Measurements from ENCODE around the gene SORT1.
A peak's percentile ranks its signal among the peaks of the same experiment; 100 is the strongest.

The SORT1 gene

GRCh38 chr1:109277434-109278204, 120.1 kb downstream of the SORT1 start:
- peak in 50 of 56 donors; percentile 24 to 88 (median 64) for DNase-seq

- no peak for DNase-seq
Measured at GRCh38 chr1:109275706-109276345, 121.9 kb downstream of the SORT1 start.

- peak in 4 of 56 donors; percentile 24 to 35 (median 26) for DNase-seq
Measured at GRCh38 chr1:109274533-109275476, 122.9 kb downstream of the SORT1 start.

GRCh38 chr1:109273570-109274288, 124.0 kb downstream of the SORT1 start:
- DNase-seq = no peak

DNA sequence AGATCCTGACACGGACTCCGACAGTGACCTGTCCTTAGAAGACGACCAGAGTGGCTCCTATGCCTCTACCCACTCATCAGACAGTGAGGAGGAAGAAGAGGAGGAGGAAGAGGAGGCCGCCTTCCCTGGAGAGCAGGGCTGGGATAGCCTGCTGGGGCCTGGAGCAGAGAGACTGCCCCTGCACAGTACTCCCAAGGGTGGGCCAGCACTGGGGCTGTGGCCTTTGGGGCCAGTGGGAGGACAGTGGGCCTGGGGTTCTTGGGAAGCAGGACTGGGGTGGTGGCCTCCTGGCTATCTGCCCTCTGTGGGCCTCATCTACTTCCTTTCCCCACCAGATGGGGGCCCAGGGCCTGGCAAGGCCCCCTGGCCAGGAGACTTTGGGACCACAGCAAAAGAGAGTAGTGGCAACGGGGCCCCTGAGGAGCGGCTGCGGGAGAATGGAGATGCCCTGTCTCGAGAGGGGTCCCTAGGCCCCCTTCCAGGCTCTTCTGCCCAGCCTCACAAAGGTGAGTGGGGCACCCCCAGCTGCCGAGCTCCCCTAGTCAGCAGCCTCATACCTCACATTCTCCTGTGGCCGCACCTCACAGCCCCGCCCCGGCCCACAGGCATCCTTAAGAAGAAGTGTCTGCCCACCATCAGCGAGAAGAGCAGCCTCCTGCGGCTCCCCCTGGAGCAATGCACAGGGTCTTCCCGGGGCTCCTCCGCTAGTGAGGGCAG, 124.7 kb downstream of the SORT1 start:
- DNase-seq = no peak

DNA sequence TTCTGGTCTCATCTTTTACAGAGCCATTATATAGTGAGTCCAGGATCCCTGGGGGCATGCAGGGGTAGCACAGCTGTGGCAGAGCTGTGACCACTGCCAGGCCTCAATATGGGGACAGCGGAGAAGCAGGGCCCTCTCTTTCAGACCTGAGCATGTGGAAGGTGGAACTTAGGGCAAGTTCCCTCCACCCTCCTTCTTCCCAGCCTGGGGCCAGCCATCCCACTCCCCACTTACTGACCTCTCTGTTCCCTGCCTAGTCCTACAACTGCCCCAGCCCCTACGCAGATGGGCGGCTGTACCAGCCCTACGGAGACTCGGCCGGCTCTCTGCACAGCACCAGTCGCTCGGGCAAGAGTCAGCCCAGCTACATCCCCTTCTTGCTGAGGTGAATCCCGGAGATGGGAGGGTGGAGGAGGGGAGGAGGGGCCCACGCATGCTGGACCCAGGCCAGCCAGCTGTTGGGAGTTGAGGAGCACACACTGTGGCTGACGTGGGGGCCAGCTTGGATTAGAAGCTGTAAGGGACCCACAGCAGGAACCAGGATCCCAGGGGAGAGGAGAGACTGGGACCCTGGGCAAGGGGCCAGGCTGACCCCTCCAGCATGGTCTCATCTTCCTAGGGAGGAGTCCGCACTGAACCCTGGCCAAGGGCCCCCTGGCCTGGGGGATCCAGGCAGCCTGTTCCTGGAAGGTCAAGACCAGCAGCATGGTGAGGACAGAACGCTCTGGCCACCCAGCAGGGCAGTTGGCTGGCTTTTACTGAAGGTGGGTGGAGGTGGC, 125.5 kb downstream of the SORT1 start:
- DNase-seq = no peak

- no peak for DNase-seq
Measured at GRCh38 chr1:109271458-109271857, 126.3 kb downstream of the SORT1 start.

GRCh38 chr1:109270623-109271317, 126.9 kb downstream of the SORT1 start:
- DNase-seq = no peak

- DNase-seq = no peak
Measured at GRCh38 chr1:109269981-109270622, 127.6 kb downstream of the SORT1 start.

GRCh38 chr1:109269212-109269980, 128.3 kb downstream of the SORT1 start:
- DNase-seq = no peak

- DNase-seq = peak in 5 of 56 donors; percentile 29 to 49 (median 36)
Measured at GRCh38 chr1:109268431-109269211, 129.1 kb downstream of the SORT1 start.

- no peak for DNase-seq
Measured at GRCh38 chr1:109267743-109268300, 129.9 kb downstream of the SORT1 start.

DNA sequence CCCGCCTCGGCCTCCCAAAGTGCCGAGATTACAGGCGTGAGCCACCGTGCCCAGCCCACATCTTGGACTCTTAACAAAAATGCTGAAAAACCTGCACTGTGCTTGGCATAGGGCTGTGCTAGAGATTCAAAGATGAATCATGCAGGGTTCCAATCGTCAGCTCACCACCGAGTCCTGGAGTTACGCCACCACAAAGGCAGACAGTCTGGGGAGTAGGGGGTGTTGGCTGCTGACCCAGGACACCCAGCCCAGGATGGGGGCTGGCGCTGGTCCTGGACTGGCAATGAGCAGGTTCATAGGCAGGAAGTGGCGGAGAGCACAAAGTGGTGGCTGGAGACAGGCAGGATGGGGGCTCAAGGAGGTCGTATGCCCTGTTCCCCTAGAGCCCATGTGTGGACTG, 130.8 kb downstream of the SORT1 start:
- no peak for DNase-seq

- no peak for DNase-seq
Measured at GRCh38 chr1:109265741-109266330, 131.9 kb downstream of the SORT1 start.

DNA sequence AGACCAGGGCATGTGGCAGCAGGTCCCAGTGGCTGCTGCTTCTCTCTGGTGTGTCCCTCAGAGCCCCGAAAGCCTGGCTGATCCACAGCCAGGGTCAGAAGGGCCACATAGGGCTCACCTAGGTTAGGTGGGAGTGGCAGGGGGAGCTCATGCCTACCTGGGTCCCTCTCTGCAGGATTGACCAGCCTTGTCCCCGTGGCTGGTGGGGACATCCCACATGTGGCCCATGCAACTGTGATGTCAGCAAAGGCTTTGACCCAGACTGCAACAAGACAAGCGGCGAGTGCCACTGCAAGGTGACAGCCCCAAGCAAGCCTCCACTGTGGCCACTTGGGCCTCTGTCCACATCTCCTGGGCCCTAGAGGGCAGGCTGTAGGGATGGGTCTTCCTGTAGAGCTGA, 132.7 kb downstream of the SORT1 start:
- DNase-seq = no peak

DNA sequence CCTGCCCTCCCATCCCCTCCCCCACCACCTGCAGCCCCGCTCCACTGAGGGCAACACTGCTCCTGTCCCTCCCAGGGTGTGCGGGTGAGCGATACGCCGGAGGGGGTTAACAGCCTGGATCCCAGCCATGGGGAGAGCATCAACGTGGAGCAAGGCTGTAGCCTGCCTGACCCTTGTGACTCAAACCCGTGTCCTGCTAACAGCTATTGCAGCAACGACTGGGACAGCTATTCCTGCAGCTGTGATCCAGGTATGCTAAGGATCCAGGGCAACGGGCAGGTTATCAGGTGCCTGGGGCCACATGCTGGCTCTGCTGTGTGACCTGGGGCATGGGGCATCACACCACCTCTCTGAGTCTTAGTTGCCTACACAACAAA, 133.4 kb downstream of the SORT1 start:
- no peak for DNase-seq
